ENCODE data around the gene NOL11.
"Not testable (repeated sequence)": the region's sequence is repeated elsewhere in the genome, so short reads cannot be mapped to it uniquely, and the experiment has no call there.

Gene NOL11

GRCh38 chr17:67746704-67747571 is 29.2 kb downstream of the NOL11 start:
- no peak overlapping the region for H2AFZ ChIP-seq
- H3K27ac ChIP-seq: no peak overlapping the region
- no peaks in the 10 kb centered on the region for H3K9me3 ChIP-seq (ENCODE audit: control insufficient read depth, low read length)
- no peaks in the 10 kb centered on the region for H3K36me3 ChIP-seq (ENCODE audit: control insufficient read depth, insufficient read depth, low read length)
- H3K9ac ChIP-seq: no peak overlapping the region
- no peak overlapping the region for H3K4me3 ChIP-seq (ENCODE audit: low read depth, low read length)
- no peaks in the 10 kb centered on the region for H3K27me3 ChIP-seq (ENCODE audit: control insufficient read depth, insufficient read depth, low read length)
- no peak overlapping the region for H3K4me2 ChIP-seq (ENCODE audit: low read length)
- H3K4me1 ChIP-seq: no peaks in the 10 kb centered on the region
- TF ChIP-seq CTCF (IDR thresholded peaks at IDR 0.05): no peak
- H3K79me2 ChIP-seq: no peaks in the 10 kb centered on the region

- Histone ChIP-seq H3K9me3 (ENCODE audit: control insufficient read depth, low read length) (no peaks in the 10 kb centered on the region), H3K4me3 (ENCODE audit: low read depth, low read length) (no peak overlapping the region), H3K4me1 (no peaks in the 10 kb centered on the region), H3K79me2 (no peaks in the 10 kb centered on the region), H3K27ac (no peak overlapping the region), H3K9ac (no peak overlapping the region), H3K36me3 (ENCODE audit: control insufficient read depth, insufficient read depth, low read length) (no peaks in the 10 kb centered on the region), H3K27me3 (ENCODE audit: control insufficient read depth, insufficient read depth, low read length) (no peaks in the 10 kb centered on the region), H2AFZ (no peak overlapping the region), H3K4me2 (ENCODE audit: low read length) (no peak overlapping the region)
- TF ChIP-seq CTCF (IDR thresholded peaks at IDR 0.05): no peak
Measured at GRCh38 chr17:67747681-67748235, 30.0 kb downstream of the NOL11 start.

GRCh38 chr17:67750067-67750466 is 32.3 kb downstream of the NOL11 start:
- Histone ChIP-seq H3K27me3 (ENCODE audit: control insufficient read depth, insufficient read depth, low read length) (no peaks in the 10 kb centered on the region), H3K36me3 (ENCODE audit: control insufficient read depth, insufficient read depth, low read length) (no peaks in the 10 kb centered on the region), H3K79me2 (no peaks in the 10 kb centered on the region)

GRCh38 chr17:67751101-67752074 is 33.7 kb downstream of the NOL11 start:
- Histone ChIP-seq H3K4me3 (ENCODE audit: low read depth, low read length) (no peak overlapping the region), H3K27ac (no peak overlapping the region), H3K9me3 (ENCODE audit: control insufficient read depth, low read length) (no peaks in the 10 kb centered on the region), H3K9ac (no peak overlapping the region), H3K4me1 (no peaks in the 10 kb centered on the region), H3K27me3 (ENCODE audit: control insufficient read depth, insufficient read depth, low read length) (no peaks in the 10 kb centered on the region), H2AFZ (no peak overlapping the region), H3K79me2 (no peaks in the 10 kb centered on the region), H3K36me3 (ENCODE audit: control insufficient read depth, insufficient read depth, low read length) (no peaks in the 10 kb centered on the region), H3K4me2 (ENCODE audit: low read length) (no peak overlapping the region)
- no peak for TF ChIP-seq CTCF (IDR thresholded peaks at IDR 0.05)

More at GRCh38 chr17:67750067-67750466, 32.3 kb downstream of the NOL11 start:
- no peak overlapping the region for H3K4me2 ChIP-seq (ENCODE audit: low read length)
- TF ChIP-seq CTCF (IDR thresholded peaks at IDR 0.05): no peak
- no peak overlapping the region for H3K27ac ChIP-seq
- no peak overlapping the region for H3K4me3 ChIP-seq (ENCODE audit: low read depth, low read length)
- no peak overlapping the region for H3K9ac ChIP-seq
- no peak overlapping the region for H2AFZ ChIP-seq
- no peaks in the 10 kb centered on the region for H3K9me3 ChIP-seq (ENCODE audit: control insufficient read depth, low read length)
- no peaks in the 10 kb centered on the region for H3K4me1 ChIP-seq

- not testable (repeated sequence) for H3K4me2 ChIP-seq (ENCODE audit: low read length); H3K9me3 ChIP-seq (ENCODE audit: control insufficient read depth, low read length); H3K36me3 ChIP-seq (ENCODE audit: control insufficient read depth, insufficient read depth, low read length); H3K4me1 ChIP-seq; H3K9ac ChIP-seq; H3K79me2 ChIP-seq; H3K27ac ChIP-seq; H3K4me3 ChIP-seq (ENCODE audit: low read depth, low read length); H2AFZ ChIP-seq; H3K27me3 ChIP-seq (ENCODE audit: control insufficient read depth, insufficient read depth, low read length)
Measured at GRCh38 chr17:67752160-67752559, 34.4 kb downstream of the NOL11 start.

Data from parathyroid adenoma (tissue), 2 donors.